ENCODE measurements around the gene SMYD3. TPM values are rescaled to one million over a fixed set of nuclear protein-coding genes. Genes with fewer than 3 reads are reported as not detected.
A peak's percentile ranks its signal among the peaks of the same experiment; 100 is the strongest.

SMYD3 gene
- total and polyA plus RNA-seq, 2 donors (not counting 1 experiment from before 2014, with no cell fraction given): 69.4 to 83.1 TPM

DNA sequence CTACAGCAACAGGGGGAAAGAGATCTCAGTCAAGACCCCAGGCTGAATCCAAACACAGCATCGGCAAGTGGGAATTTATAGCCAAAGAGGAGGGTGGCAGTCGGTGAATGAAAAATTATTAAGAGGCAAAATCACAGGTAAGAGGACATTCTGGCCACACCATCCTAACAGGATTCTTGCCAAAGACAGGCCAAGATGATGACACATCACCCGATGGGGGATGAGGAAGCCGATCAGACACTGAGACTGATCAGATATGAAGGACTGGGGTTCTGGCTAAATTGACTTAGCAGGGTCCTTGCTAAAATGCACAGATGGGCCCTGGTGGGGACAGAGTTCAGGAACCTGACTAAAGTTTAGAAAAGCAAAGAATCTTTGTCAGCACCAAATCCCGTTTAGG is 402.2 kb downstream of the SMYD3 start:
- DNase-seq (ENCODE audit: low read depth in 2 of 2): peak in 1 of 2 donors; percentile 11
- H3K36me3 ChIP-seq (ENCODE audit: control insufficient read depth, insufficient read depth, low read length): no peaks in the 10 kb centered on the region
- TF ChIP-seq CTCF (conservative IDR thresholded peaks at IDR 0.05 in 1 of 2, IDR thresholded peaks at IDR 0.05 in 1 of 2; ENCODE audit: low read depth in 1 of 2, low read length in 2 of 2) (no peak), EZH2 (IDR thresholded peaks at IDR 0.05; ENCODE audit: low read length, missing control alignments) (no peak)
- no peaks in the 10 kb centered on the region for H3K27me3 ChIP-seq (ENCODE audit: control insufficient read depth, insufficient read depth, low read length)
- no peak overlapping the region for H3K9ac ChIP-seq (ENCODE audit: insufficient read depth, low read length)
- H4K20me1 ChIP-seq (ENCODE audit: control insufficient read depth, extremely low read depth, insufficient read depth, low read length): no peaks in the 10 kb centered on the region
- H3K4me1 ChIP-seq (ENCODE audit: control insufficient read depth, extremely low read depth, insufficient read depth, low read length): peaks cover 1% of the 10 kb centered on the region
- H2AFZ ChIP-seq (ENCODE audit: low read length): no peak overlapping the region
- no peak overlapping the region for H3K4me3 ChIP-seq (replicated peaks in 1 of 4; ENCODE audit: control extremely low read depth in 1 of 4, insufficient read depth in 1 of 4, low read depth in 3 of 4, low read length in 4 of 4)
- H3K9me3 ChIP-seq (ENCODE audit: control insufficient read depth, insufficient read depth, low read depth, low read length): no peaks in the 10 kb centered on the region
- no peaks in the 10 kb centered on the region for H3K79me2 ChIP-seq (ENCODE audit: control insufficient read depth, insufficient read depth, low read length)
- no peak overlapping the region for H3K27ac ChIP-seq (ENCODE audit: insufficient read depth, low read length)
- no peak overlapping the region for H3K4me2 ChIP-seq (ENCODE audit: extremely low read depth, insufficient read depth, low read length)

DNA sequence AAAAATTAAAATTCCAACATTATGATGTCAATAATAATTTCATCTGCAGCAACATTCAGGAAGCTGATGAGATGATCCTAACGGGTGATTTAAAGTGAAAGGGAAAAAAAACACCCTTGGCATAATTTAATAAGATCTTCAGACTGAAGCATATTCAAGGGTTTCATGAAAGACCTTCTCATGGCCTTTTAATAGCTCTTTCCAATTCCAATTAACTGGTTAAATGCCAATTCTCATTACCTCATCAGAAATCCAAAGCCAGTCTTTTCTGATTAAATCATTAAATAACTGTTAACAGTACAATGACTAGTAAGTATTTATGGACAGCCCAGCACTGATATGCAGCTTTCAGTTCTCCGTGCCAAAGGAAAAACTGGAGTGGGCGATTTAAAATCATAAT is 407.5 kb downstream of the SMYD3 start:
- Histone ChIP-seq H4K20me1 (ENCODE audit: control insufficient read depth, extremely low read depth, insufficient read depth, low read length) (no peaks in the 10 kb centered on the region), H3K27me3 (ENCODE audit: control insufficient read depth, insufficient read depth, low read length) (no peaks in the 10 kb centered on the region), H3K9ac (ENCODE audit: insufficient read depth, low read length) (no peak overlapping the region), H3K27ac (ENCODE audit: insufficient read depth, low read length) (no peak overlapping the region), H3K4me3 (replicated peaks in 1 of 4; ENCODE audit: control extremely low read depth in 1 of 4, insufficient read depth in 1 of 4, low read depth in 3 of 4, low read length in 4 of 4) (no peak overlapping the region), H3K9me3 (ENCODE audit: control insufficient read depth, insufficient read depth, low read depth, low read length) (no peaks in the 10 kb centered on the region), H3K36me3 (ENCODE audit: control insufficient read depth, insufficient read depth, low read length) (no peaks in the 10 kb centered on the region), H3K4me1 (ENCODE audit: control insufficient read depth, extremely low read depth, insufficient read depth, low read length) (no peaks in the 10 kb centered on the region), H3K4me2 (ENCODE audit: extremely low read depth, insufficient read depth, low read length) (no peak overlapping the region), H2AFZ (ENCODE audit: low read length) (no peak overlapping the region), H3K79me2 (ENCODE audit: control insufficient read depth, insufficient read depth, low read length) (no peaks in the 10 kb centered on the region)
- DNase-seq (ENCODE audit: low read depth in 2 of 2): no peak
- TF ChIP-seq CTCF (conservative IDR thresholded peaks at IDR 0.05 in 1 of 2, IDR thresholded peaks at IDR 0.05 in 1 of 2; ENCODE audit: low read depth in 1 of 2, low read length in 2 of 2): no peak
- TF ChIP-seq EZH2 (IDR thresholded peaks at IDR 0.05; ENCODE audit: low read length, missing control alignments): no peak

DNA sequence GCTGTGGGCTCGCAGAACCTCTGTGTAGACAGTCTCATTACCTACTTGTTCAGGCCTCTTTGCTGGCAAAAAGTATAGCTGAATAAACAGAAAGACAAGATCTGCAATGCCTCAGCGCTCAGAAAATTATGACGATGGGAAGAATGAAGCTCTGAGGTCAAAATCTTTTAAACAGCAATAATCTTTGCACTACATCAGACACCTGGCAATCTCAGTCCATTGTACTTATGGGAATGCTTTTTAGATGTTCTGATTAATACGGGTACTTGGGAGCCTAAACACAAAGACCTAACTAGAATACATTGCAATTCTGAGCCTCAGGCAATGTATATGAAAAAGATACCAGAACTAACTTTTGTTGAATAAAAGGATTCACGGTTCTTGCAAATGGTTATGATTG is 410.7 kb downstream of the SMYD3 start:
- Histone ChIP-seq H4K20me1 (ENCODE audit: control insufficient read depth, extremely low read depth, insufficient read depth, low read length) (no peaks in the 10 kb centered on the region), H3K79me2 (ENCODE audit: control insufficient read depth, insufficient read depth, low read length) (no peaks in the 10 kb centered on the region), H3K9ac (ENCODE audit: insufficient read depth, low read length) (no peak overlapping the region), H2AFZ (ENCODE audit: low read length) (no peak overlapping the region), H3K9me3 (ENCODE audit: control insufficient read depth, insufficient read depth, low read depth, low read length) (no peaks in the 10 kb centered on the region), H3K36me3 (ENCODE audit: control insufficient read depth, insufficient read depth, low read length) (no peaks in the 10 kb centered on the region), H3K27ac (ENCODE audit: insufficient read depth, low read length) (no peak overlapping the region), H3K4me2 (ENCODE audit: extremely low read depth, insufficient read depth, low read length) (no peak overlapping the region), H3K27me3 (ENCODE audit: control insufficient read depth, insufficient read depth, low read length) (no peaks in the 10 kb centered on the region), H3K4me3 (replicated peaks in 1 of 4; ENCODE audit: control extremely low read depth in 1 of 4, insufficient read depth in 1 of 4, low read depth in 3 of 4, low read length in 4 of 4) (no peak overlapping the region), H3K4me1 (ENCODE audit: control insufficient read depth, extremely low read depth, insufficient read depth, low read length) (no peaks in the 10 kb centered on the region)
- TF ChIP-seq CTCF (conservative IDR thresholded peaks at IDR 0.05 in 1 of 2, IDR thresholded peaks at IDR 0.05 in 1 of 2; ENCODE audit: low read depth in 1 of 2, low read length in 2 of 2): no peak
- no peak for TF ChIP-seq EZH2 (IDR thresholded peaks at IDR 0.05; ENCODE audit: low read length, missing control alignments)
- no peak for DNase-seq (ENCODE audit: low read depth in 2 of 2)
